ENCODE results near the gene MUC5AC. TPM values are rescaled to one million over a fixed set of nuclear protein-coding genes. Genes with fewer than 3 reads are reported as not detected.
A peak's percentile ranks its signal among the peaks of the same experiment; 100 is the strongest.

MUC5AC gene
- total and polyA plus RNA-seq, 2 of the 13 experiments (the other 11 are each of a cell fraction or from before 2014, with no cell fraction given), result under 0.01 TPM; not detected in 1

DNA sequence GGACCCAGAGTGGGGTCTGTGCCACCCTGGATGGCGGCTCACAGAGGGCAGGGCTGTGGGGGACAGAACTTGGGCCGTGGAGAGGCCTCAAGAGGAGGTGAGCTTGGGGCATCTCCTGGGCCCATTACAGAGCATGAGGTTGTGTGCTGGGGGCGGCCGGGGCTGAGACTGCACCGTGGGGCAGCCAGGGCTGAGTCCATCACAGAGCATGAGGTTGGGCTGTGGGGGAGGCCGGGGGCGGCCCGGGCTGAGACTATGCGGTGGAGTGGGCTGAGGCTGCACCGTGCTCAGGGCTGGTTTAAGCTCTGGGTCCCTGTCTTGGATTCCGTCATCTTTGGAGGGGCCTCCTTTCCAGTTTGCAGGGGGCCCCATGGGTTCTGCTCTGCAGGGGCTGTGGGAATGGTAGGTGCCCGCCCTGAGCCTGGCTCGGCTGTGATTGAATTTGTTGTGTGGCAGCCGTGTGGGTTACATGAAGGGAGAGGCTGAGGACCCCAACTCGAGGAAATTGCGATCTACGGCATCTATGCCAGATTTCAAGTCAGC lies 38.1 kb upstream of the MUC5AC start (continued):
- TF ChIP-seq SCMH1 (CRISPR knock-in tag; IDR thresholded peaks at IDR 0.05; ENCODE audit: borderline replicate concordance) (no peak), ISX (CRISPR knock-in tag; conservative IDR thresholded peaks at IDR 0.05) (no peak), SP1 (IDR thresholded peaks at IDR 0.05) (no peak), SP1 (CRISPR knock-in tag; IDR thresholded peaks at IDR 0.05) (no peak)
- TF ChIP-seq, protein P1, sequence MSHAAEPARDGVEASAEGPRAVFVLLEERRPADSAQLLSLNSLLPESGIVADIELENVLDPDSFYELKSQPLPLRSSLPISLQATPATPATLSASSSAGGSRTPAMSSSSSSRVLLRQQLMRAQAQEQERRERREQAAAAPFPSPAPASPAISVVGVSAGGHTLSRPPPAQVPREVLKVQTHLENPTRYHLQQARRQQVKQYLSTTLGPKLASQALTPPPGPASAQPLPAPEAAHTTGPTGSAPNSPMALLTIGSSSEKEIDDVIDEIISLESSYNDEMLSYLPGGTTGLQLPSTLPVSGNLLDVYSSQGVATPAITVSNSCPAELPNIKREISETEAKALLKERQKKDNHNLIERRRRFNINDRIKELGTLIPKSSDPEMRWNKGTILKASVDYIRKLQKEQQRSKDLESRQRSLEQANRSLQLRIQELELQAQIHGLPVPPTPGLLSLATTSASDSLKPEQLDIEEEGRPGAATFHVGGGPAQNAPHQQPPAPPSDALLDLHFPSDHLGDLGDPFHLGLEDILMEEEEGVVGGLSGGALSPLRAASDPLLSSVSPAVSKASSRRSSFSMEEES (CRISPR knock-in tag; IDR thresholded peaks at IDR 0.05), result no peak

- FAIRE-seq (no peak), ATAC-seq (peak; percentile 21)
- in situ Hi-C loops (cut with HindIII; ENCODE audit: extremely low pct_ligation_motif_present, low pct_unique_long_range_greater_than_20kb), result no loop called here
Measured at GRCh38 chr11:1120532-1121330, 37.0 kb upstream of the MUC5AC start.

More at GRCh38 chr11:1120532-1121330, 37.0 kb upstream of the MUC5AC start:
- H2AFZ ChIP-seq (ENCODE audit: low read length), result no peak overlapping the region
- no peaks in the 10 kb centered on the region for H3K4me1 ChIP-seq (ENCODE audit: insufficient read depth, low read length)
- BruUV-seq (replicated peaks), result no TSS peak
- DNase-seq (ENCODE audit: low spot score), result no peak
- no peak overlapping the region for H3K27ac ChIP-seq (ENCODE audit: extremely low read length, insufficient read depth, low read length)
- peaks cover 8 to 58% of the 10 kb centered on the region in 2 experiments; a peak in 4 of 5 replicates for H3K27me3 ChIP-seq (ENCODE audit: control insufficient read depth in 1 of 2, insufficient read depth in 2 of 2, low read length in 2 of 2)
- intact Hi-C loops (cut with micrococcal nuclease; ENCODE audit: unreplicated experiment), result no loop called here
- ChIA-PET CTCF (ENCODE audit: low intra/inter-chr PET ratio, low total read pairs) (no interaction called here), POLR2A (no interaction called here)
- 6% methylated on average over 13 of the region's 27 CpGs for WGBS (ENCODE audit: low lambda C conversion rate)
- no peaks in the 10 kb centered on the region for H3K79me2 ChIP-seq (ENCODE audit: insufficient read depth, low read length)
- no peak overlapping the region for H3K4me2 ChIP-seq (ENCODE audit: low read depth, low read length)
- no peaks in the 10 kb centered on the region; the same call in 1 of the 2 replicates for H4K20me1 ChIP-seq (ENCODE audit: insufficient read depth, low read length)
- no peaks in the 10 kb centered on the region for H3K36me3 ChIP-seq (replicated peaks in 1 of 2; ENCODE audit: control insufficient read depth in 1 of 2, insufficient read depth in 2 of 2, low read length in 2 of 2)
- H3K9me3 ChIP-seq (ENCODE audit: low read length), result no peaks in the 10 kb centered on the region
- H3K9ac ChIP-seq (ENCODE audit: insufficient read depth, low read depth, low read length), result no peak overlapping the region
- no peak overlapping the region for H3K4me3 ChIP-seq (replicated peaks in 1 of 3; ENCODE audit: insufficient read depth in 1 of 3, low read depth in 2 of 3, low read length in 3 of 3)
- TF ChIP-seq BRD4 (CRISPR knock-in tag; IDR thresholded peaks at IDR 0.05) (no peak), MZF1 (CRISPR knock-in tag; IDR thresholded peaks at IDR 0.05; ENCODE audit: borderline replicate concordance) (no peak), TGIF2 (CRISPR knock-in tag; IDR thresholded peaks at IDR 0.05) (no peak), HOXA9 (CRISPR knock-in tag; IDR thresholded peaks at IDR 0.05; ENCODE audit: borderline replicate concordance) (no peak), CERS6 (CRISPR knock-in tag; IDR thresholded peaks at IDR 0.05) (no peak), ZNF33A (CRISPR knock-in tag; IDR thresholded peaks at IDR 0.05; ENCODE audit: borderline replicate concordance) (no peak), ZNF878 (CRISPR knock-in tag; IDR thresholded peaks at IDR 0.05) (no peak), FIP1L1 (IDR thresholded peaks at IDR 0.05; ENCODE audit: borderline replicate concordance, insufficient read depth, low read depth, low read length) (no peak)
- TF ChIP-seq, protein P2, sequence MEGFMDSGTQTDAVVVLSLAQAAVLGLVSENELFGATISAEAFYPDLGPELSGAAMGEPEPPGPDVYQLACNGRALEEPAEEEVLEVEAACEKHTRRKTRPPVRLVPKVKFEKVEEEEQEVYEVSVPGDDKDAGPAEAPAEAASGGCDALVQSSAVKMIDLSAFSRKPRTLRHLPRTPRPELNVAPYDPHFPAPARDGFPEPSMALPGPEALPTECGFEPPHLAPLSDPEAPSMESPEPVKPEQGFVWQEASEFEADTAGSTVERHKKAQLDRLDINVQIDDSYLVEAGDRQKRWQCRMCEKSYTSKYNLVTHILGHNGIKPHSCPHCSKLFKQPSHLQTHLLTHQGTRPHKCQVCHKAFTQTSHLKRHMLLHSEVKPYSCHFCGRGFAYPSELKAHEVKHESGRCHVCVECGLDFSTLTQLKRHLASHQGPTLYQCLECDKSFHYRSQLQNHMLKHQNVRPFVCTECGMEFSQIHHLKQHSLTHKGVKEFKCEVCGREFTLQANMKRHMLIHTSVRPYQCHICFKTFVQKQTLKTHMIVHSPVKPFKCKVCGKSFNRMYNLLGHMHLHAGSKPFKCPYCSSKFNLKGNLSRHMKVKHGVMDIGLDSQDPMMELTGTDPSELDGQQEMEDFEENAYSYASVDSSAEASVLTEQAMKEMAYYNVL (CRISPR knock-in tag; IDR thresholded peaks at IDR 0.05; ENCODE audit: borderline replicate concordance), result no peak
- TF ChIP-seq, protein P3, sequence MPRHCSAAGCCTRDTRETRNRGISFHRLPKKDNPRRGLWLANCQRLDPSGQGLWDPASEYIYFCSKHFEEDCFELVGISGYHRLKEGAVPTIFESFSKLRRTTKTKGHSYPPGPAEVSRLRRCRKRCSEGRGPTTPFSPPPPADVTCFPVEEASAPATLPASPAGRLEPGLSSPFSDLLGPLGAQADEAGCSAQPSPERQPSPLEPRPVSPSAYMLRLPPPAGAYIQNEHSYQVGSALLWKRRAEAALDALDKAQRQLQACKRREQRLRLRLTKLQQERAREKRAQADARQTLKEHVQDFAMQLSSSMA (CRISPR knock-in tag; IDR thresholded peaks at IDR 0.05), result no peak

Measured in HepG2 (cell line).